IPS-20b (cell line): ENCODE results near the gene NAPG.
"Not testable (repeated sequence)": the region's sequence is repeated elsewhere in the genome, so short reads cannot be mapped to it uniquely, and the experiment has no call there.

ENCODE experiments used
- H3K27ac ChIP-seq: one replicate; pipeline ENCODE4 v1.5.1; 2013; ENCODE audit warnings: low read length
- H3K27me3 ChIP-seq: 2 replicates; pipeline ENCODE4 v1.6.1; 2013; ENCODE audit warnings: mild to moderate bottlenecking, low read length, inconsistent platforms; ENCODE audit not compliant: insufficient read depth
- H3K36me3 ChIP-seq: 2 replicates; pipeline ENCODE4 v1.6.1; 2013; ENCODE audit warnings: low read depth, mild to moderate bottlenecking, inconsistent platforms, low read length, moderate library complexity; ENCODE audit not compliant: insufficient read depth
- H3K4me1 ChIP-seq: 2 replicates; pipeline ENCODE4 v1.6.1; 2013; ENCODE audit warnings: mild to moderate bottlenecking, control low read depth, inconsistent platforms, low read length, moderate library complexity; ENCODE audit not compliant: insufficient read depth
- H3K4me3 ChIP-seq: 2 replicates; pipeline ENCODE4 v1.5.1; 2013; ENCODE audit warnings: mild to moderate bottlenecking, low read length, inconsistent platforms
- H3K9ac ChIP-seq: 2 replicates; pipeline ENCODE4 v1.6.1; 2013; ENCODE audit warnings: low read depth, mild to moderate bottlenecking, inconsistent platforms, low read length, moderate library complexity
- H3K9me3 ChIP-seq: 2 replicates; pipeline ENCODE4 v1.6.1; 2013; ENCODE audit warnings: mild to moderate bottlenecking, low read depth, low read length, inconsistent platforms; ENCODE audit not compliant: insufficient read depth

NAPG gene

GRCh38 chr18:10528439-10528838 lies 2.6 kb downstream of the NAPG start:
- Histone ChIP-seq H3K4me3 (no peak overlapping the region; the same call in 1 of the 2 replicates), H3K4me1 (peaks cover 10% of the 10 kb centered on the region)

GRCh38 chr18:10530002-10530401 lies 4.2 kb downstream of the NAPG start:
- no peak overlapping the region for H3K27ac ChIP-seq
- no peak overlapping the region for H3K9ac ChIP-seq
- no peaks in the 10 kb centered on the region for H3K9me3 ChIP-seq
- H3K4me1 ChIP-seq, result peaks cover 8% of the 10 kb centered on the region
- 0 out of 2 replicates have a peak, but pooled peaks cover 7% of the 10 kb centered on the region for H3K36me3 ChIP-seq
- no peaks in the 10 kb centered on the region for H3K27me3 ChIP-seq
- H3K4me3 ChIP-seq, result no peak overlapping the region

More at GRCh38 chr18:10528439-10528838, 2.6 kb downstream of the NAPG start:
- no peak overlapping the region; the same call in 1 of the 2 replicates for H3K9ac ChIP-seq
- no peak overlapping the region for H3K27ac ChIP-seq
- H3K36me3 ChIP-seq, result no peaks in the 10 kb centered on the region
- no peaks in the 10 kb centered on the region for H3K27me3 ChIP-seq
- H3K9me3 ChIP-seq, result no peaks in the 10 kb centered on the region

- H3K27me3 ChIP-seq, result no peaks in the 10 kb centered on the region
- H3K36me3 ChIP-seq, result 0 out of 2 replicates have a peak, but pooled peaks cover 7% of the 10 kb centered on the region
- no peaks in the 10 kb centered on the region for H3K9me3 ChIP-seq
- H3K4me1 ChIP-seq, result peaks cover 5% of the 10 kb centered on the region
- no peak overlapping the region for H3K4me3 ChIP-seq
- no peak overlapping the region for H3K9ac ChIP-seq
- no peak overlapping the region for H3K27ac ChIP-seq
These were observed 5.0 kb downstream of the NAPG start for GRCh38 chr18:10530852-10531251.

GRCh38 chr18:10533111-10533510 lies 7.3 kb downstream of the NAPG start:
- Histone ChIP-seq H3K4me3 (no peak overlapping the region), H3K27ac (no peak overlapping the region), H3K27me3 (no peaks in the 10 kb centered on the region), H3K9me3 (no peaks in the 10 kb centered on the region), H3K4me1 (no peaks in the 10 kb centered on the region), H3K9ac (no peak overlapping the region), H3K36me3 (0 out of 2 replicates have a peak, but pooled peaks cover 7% of the 10 kb centered on the region)

- Histone ChIP-seq H3K9ac (no peak overlapping the region), H3K4me1 (no peaks in the 10 kb centered on the region), H3K36me3 (peaks cover 35% of the 10 kb centered on the region)
These were observed 10.5 kb downstream of the NAPG start for GRCh38 chr18:10536280-10536679.

GRCh38 chr18:10537765-10538164 lies 11.9 kb downstream of the NAPG start:
- peaks cover 49% of the 10 kb centered on the region for H3K36me3 ChIP-seq
- H3K27ac ChIP-seq, result no peak overlapping the region
- H3K4me1 ChIP-seq, result no peaks in the 10 kb centered on the region
- no peaks in the 10 kb centered on the region for H3K9me3 ChIP-seq
- no peak overlapping the region for H3K4me3 ChIP-seq
- no peak overlapping the region for H3K9ac ChIP-seq
- no peaks in the 10 kb centered on the region for H3K27me3 ChIP-seq

More at GRCh38 chr18:10536280-10536679, 10.5 kb downstream of the NAPG start:
- no peaks in the 10 kb centered on the region for H3K27me3 ChIP-seq
- H3K4me3 ChIP-seq, result no peak overlapping the region
- H3K9me3 ChIP-seq, result no peaks in the 10 kb centered on the region
- no peak overlapping the region for H3K27ac ChIP-seq

- not testable (repeated sequence) for H3K9ac ChIP-seq, H3K27ac ChIP-seq, H3K4me1 ChIP-seq, H3K4me3 ChIP-seq, H3K9me3 ChIP-seq, H3K27me3 ChIP-seq
- peaks cover 56% of the 10 kb centered on the region for H3K36me3 ChIP-seq
These were observed 13.3 kb downstream of the NAPG start for GRCh38 chr18:10539124-10539523.

- no peaks in the 10 kb centered on the region for H3K27me3 ChIP-seq
- H3K4me3 ChIP-seq, result no peak overlapping the region
- no peak overlapping the region for H3K9ac ChIP-seq
- H3K4me1 ChIP-seq, result no peaks in the 10 kb centered on the region
- peaks cover 91% of the 10 kb centered on the region for H3K36me3 ChIP-seq
- H3K27ac ChIP-seq, result no peak overlapping the region
- H3K9me3 ChIP-seq, result no peaks in the 10 kb centered on the region
These were observed 17.4 kb downstream of the NAPG start for GRCh38 chr18:10543277-10543676.

GRCh38 chr18:10544093-10544748 lies 18.4 kb downstream of the NAPG start:
- Histone ChIP-seq H3K27me3 (no peaks in the 10 kb centered on the region), H3K4me3 (no peak overlapping the region), H3K9me3 (no peaks in the 10 kb centered on the region), H3K9ac (no peak overlapping the region), H3K36me3 (peaks cover 93% of the 10 kb centered on the region), H3K27ac (no peak overlapping the region), H3K4me1 (no peaks in the 10 kb centered on the region)

- no peaks in the 10 kb centered on the region for H3K9me3 ChIP-seq
- H3K36me3 ChIP-seq, result peaks cover 92% of the 10 kb centered on the region
- H3K4me1 ChIP-seq, result no peaks in the 10 kb centered on the region
- H3K9ac ChIP-seq, result no peak overlapping the region
- no peak overlapping the region for H3K27ac ChIP-seq
- no peak overlapping the region for H3K4me3 ChIP-seq
- H3K27me3 ChIP-seq, result no peaks in the 10 kb centered on the region
These were observed 20.9 kb downstream of the NAPG start for GRCh38 chr18:10546557-10547300.

GRCh38 chr18:10552226-10552625 lies 26.4 kb downstream of the NAPG start:
- Histone ChIP-seq H3K9me3 (peaks cover 5% of the 10 kb centered on the region; the same call in 1 of the 2 replicates), H3K4me1 (no peaks in the 10 kb centered on the region), H3K27me3 (no peaks in the 10 kb centered on the region), H3K27ac (no peak overlapping the region), H3K36me3 (peaks cover 94% of the 10 kb centered on the region), H3K4me3 (no peak overlapping the region), H3K9ac (no peak overlapping the region)

- H3K9ac ChIP-seq, result not testable (repeated sequence)
These were observed 30.4 kb downstream of the NAPG start for GRCh38 chr18:10556251-10556650.

More at GRCh38 chr18:10556251-10556650, 30.4 kb downstream of the NAPG start:
- H3K27me3 ChIP-seq, H3K4me3 ChIP-seq, H3K27ac ChIP-seq, H3K9me3 ChIP-seq, H3K4me1 ChIP-seq: not testable (repeated sequence)
- peaks cover 62% of the 10 kb centered on the region for H3K36me3 ChIP-seq
